ENCODE data around the gene PYGL.
"Not testable (repeated sequence)": the region's sequence is repeated elsewhere in the genome, so short reads cannot be mapped to it uniquely, and the experiment has no call there.

PYGL gene

GRCh38 chr14:50946234-50946935 is 2.1 kb upstream of the PYGL start:
- Histone ChIP-seq H3K9me3 (no peaks in the 10 kb centered on the region), H3K4me3 (ENCODE audit: low read depth, low read length) (no peak overlapping the region), H3K4me1 (no peaks in the 10 kb centered on the region), H3K27me3 (no peaks in the 10 kb centered on the region), H3K36me3 (no peaks in the 10 kb centered on the region)
- no peak for DNase-seq
- TF ChIP-seq CTCF (IDR thresholded peaks at IDR 0.05; ENCODE audit: low read depth, low read length): no peak

GRCh38 chr14:50944647-50945413 is 547 bp upstream of the PYGL start:
- DNase-seq: peak; percentile 25
- no peak for TF ChIP-seq CTCF (IDR thresholded peaks at IDR 0.05; ENCODE audit: low read depth, low read length)
- H3K36me3 ChIP-seq: no peaks in the 10 kb centered on the region
- peak overlapping the region; percentile 87 for H3K4me3 ChIP-seq (ENCODE audit: low read depth, low read length)
- no peaks in the 10 kb centered on the region for H3K9me3 ChIP-seq
- H3K27me3 ChIP-seq: no peaks in the 10 kb centered on the region
- no peaks in the 10 kb centered on the region for H3K4me1 ChIP-seq

GRCh38 chr14:50943261-50943942 is 881 bp downstream of the PYGL start:
- H3K4me3 ChIP-seq (ENCODE audit: low read depth, low read length): peak overlapping the region; percentile 87

GRCh38 chr14:50941638-50942037 is 2.6 kb downstream of the PYGL start:
- not testable (repeated sequence) for H3K4me1 ChIP-seq; H3K9me3 ChIP-seq; H3K27me3 ChIP-seq; DNase-seq; H3K36me3 ChIP-seq; H3K4me3 ChIP-seq (ENCODE audit: low read depth, low read length)

More at GRCh38 chr14:50943261-50943942, 881 bp downstream of the PYGL start:
- Histone ChIP-seq H3K36me3 (no peaks in the 10 kb centered on the region), H3K4me1 (no peaks in the 10 kb centered on the region), H3K27me3 (no peaks in the 10 kb centered on the region), H3K9me3 (no peaks in the 10 kb centered on the region)
- no peak for DNase-seq
- TF ChIP-seq CTCF (IDR thresholded peaks at IDR 0.05; ENCODE audit: low read depth, low read length): no peak

- H3K27me3 ChIP-seq: no peaks in the 10 kb centered on the region
- no peak for DNase-seq
- H3K9me3 ChIP-seq: no peaks in the 10 kb centered on the region
- H3K4me1 ChIP-seq: no peaks in the 10 kb centered on the region
- TF ChIP-seq CTCF (IDR thresholded peaks at IDR 0.05; ENCODE audit: low read depth, low read length): no peak
- H3K4me3 ChIP-seq (ENCODE audit: low read depth, low read length): no peak overlapping the region
- no peaks in the 10 kb centered on the region for H3K36me3 ChIP-seq
Measured at GRCh38 chr14:50941151-50941550, 3.1 kb downstream of the PYGL start.

GRCh38 chr14:50937800-50938199 is 6.5 kb downstream of the PYGL start:
- H3K27me3 ChIP-seq: no peaks in the 10 kb centered on the region
- H3K4me3 ChIP-seq (ENCODE audit: low read depth, low read length): no peak overlapping the region
- no peak for TF ChIP-seq CTCF (IDR thresholded peaks at IDR 0.05; ENCODE audit: low read depth, low read length)
- H3K4me1 ChIP-seq: peaks cover 1% of the 10 kb centered on the region
- no peak for DNase-seq
- H3K36me3 ChIP-seq: no peaks in the 10 kb centered on the region
- H3K9me3 ChIP-seq: no peaks in the 10 kb centered on the region
